Fibroblast of skin of abdomen (primary cell): ENCODE measurements around the gene PNPT1. TPM values are rescaled to one million over a fixed set of nuclear protein-coding genes. Genes with fewer than 3 reads are reported as not detected.
"Not testable (repeated sequence)": the region's sequence is repeated elsewhere in the genome, so short reads cannot be mapped to it uniquely, and the experiment has no call there.

Experiments used
- DNase-seq: peaks from one replicate; pipeline ENCODE4 v3.0.0-alpha.2; 2013
- polyA plus RNA-seq, 2 experiments: library from polyadenylated mRNA; unstranded; fragments of 120-200 nt; gene quantifications; one replicate each; pipeline ENCODE4 v1.2.1, GENCODE V29; 2013; ENCODE audit not compliant: insufficient read length in 2 of 2

The PNPT1 gene
- 15.2 TPM for polyA plus RNA-seq (2013, experiment 1 of 2; ENCODE audit: insufficient read length)
- 14.7 TPM for polyA plus RNA-seq (2013, experiment 2 of 2; ENCODE audit: insufficient read length)

- peak; percentile 94 for DNase-seq
Measured at GRCh38 chr2:55693181-55694125, at the start of gene PNPT1. Gene PNPT1 (minus strand): TSS chr2:55693844. CDS start chr2:55693823, 21 bp downstream.

GRCh38 chr2:55742996-55743395, 49.4 kb upstream of the PNPT1 start:
- DNase-seq, result no peak

GRCh38 chr2:55736019-55736536, 42.4 kb upstream of the PNPT1 start:
- peak; percentile 27 for DNase-seq

GRCh38 chr2:55734726-55735125, 41.1 kb upstream of the PNPT1 start:
- no peak for DNase-seq

GRCh38 chr2:55733335-55733734, 39.7 kb upstream of the PNPT1 start:
- no peak for DNase-seq

GRCh38 chr2:55732854-55733253, 39.2 kb upstream of the PNPT1 start:
- DNase-seq, result peak; percentile 1

- DNase-seq, result no peak
Measured at GRCh38 chr2:55729136-55729685, 35.6 kb upstream of the PNPT1 start.

- peak; percentile 53 for DNase-seq
Measured at GRCh38 chr2:55721596-55722215, 28.1 kb upstream of the PNPT1 start.

- DNase-seq, result no peak
Measured at GRCh38 chr2:55720417-55720816, 26.8 kb upstream of the PNPT1 start.

GRCh38 chr2:55719852-55720251, 26.2 kb upstream of the PNPT1 start:
- DNase-seq, result no peak

GRCh38 chr2:55718165-55719008, 24.7 kb upstream of the PNPT1 start:
- peak; percentile 62 for DNase-seq

- DNase-seq, result no peak
Measured at GRCh38 chr2:55715626-55716025, 22.0 kb upstream of the PNPT1 start.

GRCh38 chr2:55715178-55715577, 21.5 kb upstream of the PNPT1 start:
- DNase-seq, result not testable (repeated sequence)

GRCh38 chr2:55712477-55713060, 18.9 kb upstream of the PNPT1 start:
- DNase-seq, result no peak

- no peak for DNase-seq
Measured at GRCh38 chr2:55710025-55710424, 16.4 kb upstream of the PNPT1 start.

GRCh38 chr2:55707751-55708150, 14.1 kb upstream of the PNPT1 start:
- DNase-seq, result no peak

GRCh38 chr2:55706258-55706657, 12.6 kb upstream of the PNPT1 start:
- DNase-seq, result not testable (repeated sequence)

- no peak for DNase-seq
Measured at GRCh38 chr2:55705027-55705653, 11.5 kb upstream of the PNPT1 start.

- no peak for DNase-seq
Measured at GRCh38 chr2:55703350-55703749, 9.7 kb upstream of the PNPT1 start.

GRCh38 chr2:55692740-55693139, 904 bp downstream of the PNPT1 start:
- not testable (repeated sequence) for DNase-seq

GRCh38 chr2:55672630-55673029, 21.0 kb downstream of the PNPT1 start:
- no peak for DNase-seq
